Tongue (tissue), 2 donors: ENCODE measurements around the gene MAP4K4. TPM values are rescaled to one million over a fixed set of nuclear protein-coding genes. Genes with fewer than 3 reads are reported as not detected.
"Not testable (repeated sequence)": the region's sequence is repeated elsewhere in the genome, so short reads cannot be mapped to it uniquely, and the experiment has no call there.

Experiments
- DNase-seq: peaks from one replicate; pipeline ENCODE4 v3.0.0-alpha.2; 2015
- total RNA-seq: library from RNA; depleted of rRNA; stranded (reverse); fragments of >200 nt; gene quantifications from one replicate; pipeline ENCODE4 v1.2.3, GENCODE V29; 2014

MAP4K4 gene
- total RNA-seq, 1 donor from 2014 or later, result 111 TPM

DNA sequence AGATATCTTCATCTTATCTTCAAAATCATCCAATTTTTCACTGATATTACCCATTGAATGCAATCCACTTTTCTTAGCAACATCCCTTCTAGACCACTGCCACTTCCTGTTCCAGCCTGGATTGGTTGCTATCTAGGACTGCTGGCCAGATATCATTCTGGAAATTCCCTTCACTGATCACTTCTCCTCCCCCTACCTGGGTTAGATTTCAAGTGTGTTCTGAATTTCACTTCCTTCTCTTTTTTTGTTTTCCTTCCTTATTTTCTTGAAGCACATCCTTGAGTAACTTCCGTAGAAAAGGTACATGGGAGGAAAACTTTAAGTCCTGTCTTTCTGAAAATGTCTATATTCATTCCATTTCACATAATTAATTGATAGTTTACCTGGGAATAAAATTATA lies 212.3 kb downstream of the MAP4K4 start:
- no peak for DNase-seq

DNA sequence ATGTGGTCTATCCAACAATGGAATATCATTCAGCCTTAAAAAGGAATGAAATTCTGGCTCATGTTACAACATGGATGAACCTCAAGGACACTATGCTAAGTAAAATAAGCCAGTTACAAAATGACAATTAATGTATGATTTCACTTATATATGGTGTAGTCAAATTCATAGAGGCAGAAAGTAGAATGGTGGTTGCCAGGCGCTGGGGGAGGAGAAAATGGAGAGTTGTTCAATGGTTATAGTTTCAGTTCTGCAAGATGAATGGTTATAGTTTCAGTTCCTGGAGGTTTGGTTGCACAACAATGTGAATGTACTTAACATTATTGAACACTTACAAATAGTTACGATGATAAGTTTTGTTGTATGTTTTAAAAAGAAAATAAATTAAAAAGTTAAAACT lies 215.0 kb downstream of the MAP4K4 start:
- no peak for DNase-seq

DNA sequence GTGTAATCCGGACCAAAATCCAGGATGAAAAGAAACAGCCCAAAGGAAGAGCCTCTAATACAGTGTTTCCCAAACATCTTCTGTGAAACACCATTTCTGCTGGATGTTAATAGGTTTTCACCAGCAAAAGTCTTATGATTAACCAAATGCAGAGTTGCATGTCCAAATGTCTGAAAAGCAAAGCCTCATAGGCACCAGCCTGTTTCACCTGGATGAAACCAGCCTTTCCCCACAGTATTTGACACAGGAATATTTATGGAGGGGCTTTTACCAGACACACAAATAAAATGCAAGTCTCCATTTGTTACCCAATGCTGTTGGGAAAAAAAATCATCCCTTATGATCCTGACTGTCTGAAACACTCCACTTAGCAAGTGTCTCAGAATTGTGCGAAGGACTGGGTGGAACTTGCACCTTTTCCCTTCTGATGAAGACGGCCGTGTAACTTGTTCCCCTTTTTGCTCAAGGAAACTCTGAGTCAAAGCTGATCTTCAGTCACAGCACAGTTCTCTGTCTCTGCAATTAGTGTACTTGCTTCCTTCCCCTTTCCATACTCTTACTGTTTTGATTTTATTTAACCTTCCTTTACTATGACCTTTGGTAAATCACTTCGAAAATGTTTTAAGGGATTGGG lies 223.9 kb downstream of the MAP4K4 start:
- no peak for DNase-seq

DNA sequence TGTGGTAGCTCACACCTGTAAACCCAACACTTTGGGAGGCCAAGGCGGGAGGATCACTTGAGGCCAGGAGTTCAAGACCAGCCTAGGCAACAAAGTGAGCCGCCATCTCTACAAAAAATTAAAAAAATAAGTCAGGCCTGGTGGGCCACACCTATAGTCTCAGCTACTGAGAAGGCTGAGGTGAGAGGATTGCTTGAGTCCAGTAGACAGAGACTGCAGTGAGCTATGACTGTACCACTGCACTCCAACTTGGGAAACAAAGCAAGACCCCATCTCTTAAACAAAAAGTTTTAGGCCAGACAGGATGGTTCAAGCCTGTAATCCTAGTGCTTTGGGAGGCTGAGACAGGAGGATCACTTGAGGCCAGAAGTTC lies 224.4 kb downstream of the MAP4K4 start:
- DNase-seq, result no peak

DNA sequence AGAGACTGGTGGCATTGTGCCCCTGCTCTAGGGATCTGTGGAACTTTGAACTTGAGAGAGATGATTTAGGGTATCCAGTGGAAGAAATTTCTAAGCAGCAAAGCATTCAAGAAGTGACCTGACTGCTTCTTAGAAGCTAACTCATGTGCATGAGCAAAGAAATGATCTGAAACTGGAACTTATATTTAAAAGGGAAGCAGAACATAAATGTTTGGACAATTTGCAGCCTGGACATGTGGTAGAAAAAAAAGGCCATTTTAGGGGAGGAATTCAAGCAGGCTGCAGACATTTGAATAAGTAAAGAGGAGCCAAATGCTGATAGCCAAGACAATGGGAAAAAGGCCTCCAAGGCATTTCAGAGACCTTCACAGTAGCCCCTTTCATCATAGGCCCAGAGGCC lies 226.8 kb downstream of the MAP4K4 start:
- DNase-seq, result not testable (repeated sequence)

DNA sequence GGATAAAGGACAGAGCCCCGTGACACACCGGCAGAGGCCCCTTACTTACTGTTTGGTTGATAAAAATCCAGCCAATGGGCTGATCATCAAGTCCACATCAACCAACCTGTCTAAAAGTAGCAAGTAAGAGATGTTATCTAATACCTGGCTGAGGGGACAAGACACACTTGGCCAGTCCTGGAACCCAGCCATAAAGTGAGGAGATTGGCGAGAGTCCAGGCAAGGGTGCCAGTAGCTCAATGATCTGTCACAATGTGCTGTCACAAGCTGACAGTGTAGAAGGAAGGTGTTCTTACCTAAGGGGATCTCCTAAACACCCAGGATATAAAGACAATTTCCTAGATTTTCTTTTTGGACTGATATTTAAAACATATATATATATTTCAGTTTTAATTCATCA lies 232.5 kb downstream of the MAP4K4 start:
- DNase-seq, result no peak

DNA sequence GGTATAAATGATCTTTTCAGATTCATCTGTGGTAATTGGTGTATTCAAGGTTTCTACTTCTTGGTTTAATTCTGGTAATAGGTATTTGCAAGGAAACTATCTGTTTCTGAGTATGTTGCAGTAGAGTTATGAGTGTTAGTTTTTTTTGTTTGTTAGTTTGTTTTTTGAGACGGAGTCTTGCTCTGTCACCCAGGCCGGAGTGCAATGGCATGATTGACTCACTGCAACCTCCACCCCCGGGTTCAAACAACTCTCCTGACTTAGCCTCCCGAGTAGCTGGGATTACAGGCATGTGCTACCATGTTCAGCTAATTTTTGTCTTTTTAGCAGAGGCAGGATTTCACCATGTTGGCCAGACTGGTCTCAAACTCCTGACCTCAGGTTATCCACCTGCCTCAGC lies 233.3 kb downstream of the MAP4K4 start:
- DNase-seq, result no peak

DNA sequence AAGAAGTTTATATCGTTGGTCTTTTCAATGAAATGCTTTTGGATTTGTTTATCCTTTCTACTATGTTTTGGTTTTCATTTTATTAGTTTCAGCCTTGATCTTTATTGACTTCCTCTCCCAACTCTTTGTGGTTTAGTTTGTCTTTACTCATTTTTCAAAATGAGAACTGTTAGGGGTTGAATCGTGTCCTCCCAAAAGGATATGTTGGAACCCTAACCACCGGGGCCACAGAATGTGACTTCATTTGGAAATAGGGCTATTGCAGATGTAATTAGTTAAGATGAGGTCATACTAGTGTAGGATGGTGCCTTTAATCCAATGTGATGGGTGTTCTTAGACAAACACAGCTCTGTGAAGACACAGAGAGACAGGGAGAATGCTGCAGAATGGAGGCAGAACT lies 233.9 kb downstream of the MAP4K4 start:
- DNase-seq, result no peak

DNA sequence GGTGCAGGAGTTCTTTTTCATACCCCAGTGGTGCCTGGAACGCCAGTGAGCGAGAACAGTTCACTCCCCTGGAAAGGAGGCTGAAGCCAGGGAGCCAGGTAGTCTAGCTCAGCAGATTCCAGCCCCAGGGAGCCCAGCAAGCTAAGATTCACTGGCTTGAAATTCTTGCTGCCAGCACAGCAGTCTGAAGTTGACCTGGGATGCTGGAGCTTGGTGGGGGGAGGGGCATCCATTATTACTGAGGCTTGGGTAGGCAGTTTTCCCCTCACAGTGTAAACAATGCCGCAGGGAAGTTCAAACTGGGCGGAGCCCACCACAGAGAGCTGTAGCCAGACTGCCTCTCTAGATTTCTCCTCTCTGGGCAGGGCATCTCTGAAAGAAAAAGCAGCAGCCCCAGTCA lies 238.3 kb downstream of the MAP4K4 start:
- DNase-seq, result not testable (repeated sequence)

DNA sequence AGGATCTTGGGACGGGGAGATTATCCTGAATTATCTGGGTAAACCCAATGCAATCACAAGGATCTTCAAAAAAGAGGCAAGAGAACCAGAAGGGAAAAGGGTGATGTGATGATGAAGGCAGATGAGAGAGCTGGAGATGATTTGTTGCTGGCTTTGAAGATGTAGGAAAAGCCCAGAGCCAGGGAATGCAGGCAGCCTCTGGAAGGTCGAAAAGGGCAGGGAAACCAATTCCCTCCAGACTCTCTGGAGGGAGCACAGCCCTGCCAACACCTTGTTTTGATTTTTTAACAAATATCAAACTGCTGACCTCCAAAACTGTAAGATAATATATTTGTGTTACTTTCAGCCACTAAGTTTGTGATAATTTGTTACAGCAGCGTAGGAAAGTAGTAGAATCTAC lies 245.3 kb downstream of the MAP4K4 start:
- DNase-seq, result no peak

Other genes with a start within 250 kb of the MAP4K4 start
- gene RFX8, start 222.6 kb upstream of the MAP4K4 start, total RNA-seq, result 0.51 TPM